Measurements from ENCODE around the gene GSTM3.
"Not testable (repeated sequence)": the region's sequence is repeated elsewhere in the genome, so short reads cannot be mapped to it uniquely, and the experiment has no call there.

Gene GSTM3

GRCh38 chr1:109726728-109727373, 14.0 kb downstream of the GSTM3 start:
- no peak for DNase-seq (ENCODE audit: low spot score)

DNA sequence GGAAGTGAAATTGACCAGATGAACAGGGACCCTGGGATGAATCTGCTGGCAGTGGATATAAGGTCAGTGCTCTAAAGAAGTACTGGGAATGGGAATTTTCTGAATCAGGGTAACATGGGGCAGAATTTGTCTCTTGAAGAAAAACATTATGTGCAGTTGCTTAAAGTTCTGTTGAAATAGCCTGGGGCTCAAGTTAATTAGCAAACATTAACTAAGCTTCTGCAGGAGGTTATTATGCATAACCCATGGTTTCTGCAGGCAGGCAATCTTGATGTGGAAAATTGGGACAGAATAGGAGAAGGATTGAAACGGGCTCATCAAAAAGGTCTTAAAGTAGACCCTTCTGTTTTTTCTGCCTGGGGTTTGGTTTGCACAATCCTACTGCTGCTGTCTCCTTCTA, 14.8 kb downstream of the GSTM3 start:
- DNase-seq (ENCODE audit: low spot score), result no peak

- no peak for DNase-seq (ENCODE audit: low spot score)
Measured at GRCh38 chr1:109725510-109725909, 15.3 kb downstream of the GSTM3 start.

DNA sequence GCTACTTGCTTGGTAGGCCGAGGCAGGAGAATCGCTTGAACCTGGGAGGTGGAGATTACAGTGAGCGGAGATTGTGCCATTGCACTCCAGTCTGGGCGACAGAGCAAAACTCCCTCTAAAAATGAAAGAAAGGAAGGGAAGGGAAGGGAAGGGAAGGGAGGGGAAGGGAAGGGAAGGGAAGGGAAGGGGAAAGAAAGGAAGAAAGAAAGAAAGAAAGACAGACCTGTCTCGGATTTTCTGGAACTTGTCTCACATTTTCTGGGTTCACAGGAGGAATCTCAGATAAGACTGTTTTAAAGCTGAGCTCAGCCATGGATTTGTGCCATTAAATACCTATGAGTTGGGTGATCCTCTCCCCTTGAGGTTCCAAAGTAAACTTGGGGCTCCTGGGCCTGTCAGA, 15.9 kb downstream of the GSTM3 start:
- DNase-seq (ENCODE audit: low spot score), result no peak

GRCh38 chr1:109722908-109723691, 17.7 kb downstream of the GSTM3 start:
- DNase-seq (ENCODE audit: low spot score), result no peak

DNA sequence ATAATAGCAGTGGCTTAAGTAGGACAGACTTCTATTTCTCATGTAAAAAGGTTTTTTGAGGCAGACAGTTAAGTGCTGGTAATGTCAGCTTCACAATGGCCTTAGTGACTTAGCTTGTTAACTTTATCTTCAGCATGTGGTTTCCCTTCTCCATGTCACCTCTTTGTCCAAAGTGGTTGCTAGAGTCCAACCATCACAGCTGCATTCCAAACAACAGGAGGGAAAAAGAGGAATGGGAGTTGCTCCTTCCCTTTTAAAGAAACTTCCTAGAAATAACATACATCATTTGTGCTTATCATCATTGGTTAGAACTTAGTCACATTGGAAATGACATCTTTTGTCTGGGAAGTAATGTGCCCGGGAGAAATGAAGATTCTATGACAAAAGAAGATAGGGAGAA, 18.9 kb downstream of the GSTM3 start:
- DNase-seq (ENCODE audit: low spot score), result no peak

DNA sequence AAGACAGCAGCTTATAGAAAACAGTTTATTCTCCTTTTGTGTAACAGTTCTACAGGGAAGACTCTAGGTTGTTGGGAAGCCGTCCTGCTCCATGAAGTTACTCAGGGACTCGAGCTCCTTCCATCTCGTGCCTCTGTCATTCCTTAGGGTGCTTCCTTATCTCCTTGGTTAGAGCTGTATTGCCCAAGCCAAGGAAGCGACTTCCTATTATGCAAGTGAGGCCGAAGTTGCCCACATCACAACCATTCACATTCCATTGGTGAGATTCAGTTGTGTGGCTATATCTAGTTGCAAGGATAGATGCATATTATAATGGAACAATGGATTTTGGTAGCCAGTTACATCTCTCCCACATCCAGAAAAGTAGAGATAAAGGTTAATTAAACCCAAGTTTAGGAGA, 19.8 kb downstream of the GSTM3 start:
- no peak for DNase-seq (ENCODE audit: low spot score)

DNA sequence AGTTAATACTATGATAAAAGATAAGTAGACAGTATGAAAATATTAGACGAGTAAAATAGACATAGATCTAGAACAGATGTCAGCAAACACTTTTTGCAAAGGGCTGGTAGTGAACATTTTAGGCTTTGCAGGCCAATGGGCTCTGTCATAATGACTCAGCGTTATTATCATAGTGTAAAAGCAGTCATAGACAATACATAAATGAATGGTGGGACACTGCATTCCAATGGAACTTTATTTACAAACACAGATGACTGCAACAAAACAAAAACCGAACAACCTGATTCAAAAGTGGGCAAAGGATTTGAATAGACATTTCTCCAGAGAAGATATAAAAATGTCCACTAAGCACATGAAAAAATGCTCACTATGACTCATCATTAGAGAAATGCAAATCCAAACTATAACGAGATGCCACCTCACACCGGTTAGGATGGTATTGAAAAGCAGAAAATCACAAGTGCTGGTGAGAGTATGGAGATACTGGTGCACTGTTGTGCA, 21.5 kb downstream of the GSTM3 start:
- peak; percentile 48 for DNase-seq (ENCODE audit: low spot score)

- peak; percentile 16 for DNase-seq (ENCODE audit: low spot score)
Measured at GRCh38 chr1:109718495-109718894, 22.3 kb downstream of the GSTM3 start.

DNA sequence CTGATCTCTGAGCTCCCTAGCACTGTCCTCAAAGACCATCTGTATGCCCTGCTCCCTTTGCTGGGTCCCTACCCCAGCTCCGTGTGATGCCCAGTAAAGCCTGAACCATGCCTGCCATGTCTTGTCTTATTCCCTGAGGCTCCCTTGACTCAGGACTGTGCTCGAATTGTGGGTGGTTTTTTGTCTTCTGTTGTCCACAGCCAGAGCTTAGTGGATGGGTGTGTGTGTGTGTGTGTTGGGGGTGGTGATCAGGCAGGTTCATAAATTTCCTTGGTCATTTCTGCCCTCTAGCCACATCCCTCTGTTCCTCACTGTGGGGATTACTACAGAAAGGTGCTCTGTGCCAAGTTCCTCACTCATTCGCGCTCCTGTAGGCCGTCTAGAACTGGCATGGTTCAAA, 23.1 kb downstream of the GSTM3 start:
- DNase-seq (ENCODE audit: low spot score), result no peak

DNA sequence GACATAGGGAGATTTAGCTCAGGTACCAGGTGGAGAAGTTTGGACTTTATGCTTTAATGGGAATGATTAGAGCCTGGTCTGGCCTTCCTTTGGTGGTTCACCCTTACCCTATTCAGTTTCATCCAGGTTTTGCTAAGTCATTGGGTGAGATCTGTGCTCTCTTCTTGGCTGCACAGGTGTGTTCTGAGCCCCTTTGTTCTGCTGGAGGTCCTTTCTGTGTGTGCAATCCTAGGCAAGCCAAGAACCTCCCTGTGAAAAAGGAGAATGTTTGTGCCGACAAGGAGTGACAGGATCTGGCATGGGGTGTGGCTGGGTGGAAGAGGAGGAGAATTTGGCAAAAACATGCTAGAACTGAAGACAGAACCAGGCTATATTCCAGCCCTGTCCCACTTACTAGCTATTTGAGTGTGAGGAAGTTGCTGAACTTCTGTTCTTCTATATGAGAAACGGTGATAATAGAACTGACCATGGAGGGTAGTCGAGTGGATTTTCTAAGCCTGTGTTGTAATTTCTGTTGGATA, 24.2 kb downstream of the GSTM3 start:
- DNase-seq (ENCODE audit: low spot score), result no peak

- DNase-seq (ENCODE audit: low spot score), result no peak
Measured at GRCh38 chr1:109716121-109716520, 24.7 kb downstream of the GSTM3 start.

- DNase-seq (ENCODE audit: low spot score), result no peak
Measured at GRCh38 chr1:109714661-109715372, 26.0 kb downstream of the GSTM3 start.

- no peak for DNase-seq (ENCODE audit: low spot score)
Measured at GRCh38 chr1:109713636-109714035, 27.2 kb downstream of the GSTM3 start.

- DNase-seq (ENCODE audit: low spot score), result no peak
Measured at GRCh38 chr1:109712321-109712864, 28.4 kb downstream of the GSTM3 start.

- DNase-seq (ENCODE audit: low spot score), result not testable (repeated sequence)
Measured at GRCh38 chr1:109711593-109712320, 29.1 kb downstream of the GSTM3 start, which contains the start of gene GSTM5. Gene GSTM5, plus strand, starts transcription at chr1:109712251. Its CDS starts 62 bp downstream, at chr1:109712313.

DNA sequence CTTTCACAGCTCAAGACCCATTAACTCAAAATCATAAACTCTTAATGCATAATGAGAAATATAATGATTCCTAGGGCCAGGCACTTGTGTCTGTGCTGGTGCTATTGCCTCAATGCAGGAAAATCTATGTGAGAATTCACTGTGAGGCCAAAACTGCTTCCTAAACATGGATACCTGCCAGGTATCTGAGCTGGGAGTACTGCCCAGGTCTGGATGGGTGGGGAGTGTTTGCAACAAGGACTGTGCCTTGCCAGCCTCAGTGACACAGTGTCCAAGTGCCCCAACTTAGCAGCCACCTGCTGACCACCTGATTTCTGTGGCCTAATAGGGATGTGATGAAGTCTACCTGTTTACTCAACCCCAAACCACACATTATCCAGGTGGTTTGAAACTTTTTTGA, 31.0 kb downstream of the GSTM3 start:
- DNase-seq (ENCODE audit: low spot score), result not testable (repeated sequence)

DNA sequence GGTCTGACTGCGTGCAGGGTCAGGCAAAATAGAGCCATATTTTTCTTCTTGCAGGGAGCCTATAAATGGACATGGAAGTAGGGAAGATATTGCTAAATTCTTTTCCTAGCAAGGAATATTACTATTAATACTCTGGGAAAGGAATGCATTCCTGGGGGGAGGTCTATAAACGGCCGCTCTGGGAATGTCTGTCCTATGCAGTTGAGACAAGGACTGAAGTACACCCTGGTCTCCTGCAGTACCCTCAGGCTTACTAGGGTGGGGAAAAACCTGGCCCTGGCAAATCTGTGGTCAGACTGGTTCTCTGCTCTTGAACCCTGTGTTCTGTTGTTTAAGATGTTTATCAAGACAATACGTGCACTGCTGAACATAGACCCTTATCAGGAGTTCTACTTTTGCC, 31.9 kb downstream of the GSTM3 start:
- not testable (repeated sequence) for DNase-seq (ENCODE audit: low spot score)

- DNase-seq (ENCODE audit: low spot score), result no peak
Measured at GRCh38 chr1:109705411-109705810, 35.4 kb downstream of the GSTM3 start.

DNA sequence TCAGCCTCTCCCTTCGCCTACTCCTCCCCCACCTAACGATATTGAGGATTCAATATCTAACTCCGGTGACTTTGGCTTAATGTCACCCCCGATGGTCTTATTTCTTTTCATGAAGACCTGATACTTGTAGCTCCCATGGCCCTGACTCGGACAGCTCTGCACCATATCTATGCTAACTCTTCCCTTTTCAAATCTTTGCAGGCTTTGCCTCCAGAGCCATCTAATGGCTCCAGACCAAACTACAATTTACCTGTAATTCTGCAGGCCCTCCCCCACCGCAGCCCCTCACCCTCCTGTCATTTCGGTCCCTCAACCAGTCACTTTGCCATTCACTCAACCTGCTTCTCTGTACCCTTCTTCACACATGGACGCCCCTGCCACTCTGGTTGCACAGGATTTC, 36.7 kb downstream of the GSTM3 start:
- DNase-seq (ENCODE audit: low spot score), result no peak

GRCh38 chr1:109702940-109703339, 37.9 kb downstream of the GSTM3 start:
- DNase-seq (ENCODE audit: low spot score), result not testable (repeated sequence)
